MM.1S (cell line): Measurements from ENCODE around the gene NETO1.

ENCODE experiments used
- DNase-seq: peaks from one replicate; pipeline ENCODE4 v3.0.0-alpha.2; 2015
- H2AFZ ChIP-seq: fragments of 300-600 bp; sonication (generic); 2 replicates; pipeline ENCODE4 v1.6.0; 2016; ENCODE audit warnings: antibody characterized with exemption, low read length
- H3F3A ChIP-seq: fragments of 300-600 bp; sonication (generic); 2 replicates; pipeline ENCODE4 v1.6.1; 2016; ENCODE audit warnings: mild to moderate bottlenecking, antibody characterized with exemption, low read length, moderate library complexity, mixed read lengths; ENCODE audit not compliant: insufficient read depth
- H3K27ac ChIP-seq: fragments of 300-600 bp; sonication (generic); 2 replicates; pipeline ENCODE4 v1.5.1; 2016; ENCODE audit warnings: mild to moderate bottlenecking, low read length
- H3K27me3 ChIP-seq: fragments of 300-600 bp; sonication (generic); replicated peaks from 2 replicates; pipeline ENCODE4 v1.6.0; 2016; ENCODE audit warnings: low read length; ENCODE audit not compliant: insufficient read depth
- H3K36me3 ChIP-seq: fragments of 300-600 bp; sonication (generic); replicated peaks from 2 replicates; pipeline ENCODE4 v1.6.1; 2016; ENCODE audit warnings: mild to moderate bottlenecking, low read length, mixed read lengths; ENCODE audit not compliant: insufficient read depth
- H3K4me1 ChIP-seq: fragments of 300-600 bp; sonication (generic); 2 replicates; pipeline ENCODE4 v1.6.1; 2016; ENCODE audit warnings: low read length, mixed read lengths
- H3K4me2 ChIP-seq: fragments of 300-600 bp; sonication (generic); 2 replicates; pipeline ENCODE4 v1.6.0; 2016; ENCODE audit warnings: low read depth, low read length
- H3K4me3 ChIP-seq: fragments of 300-600 bp; sonication (generic); 2 replicates; pipeline ENCODE4 v1.5.1; 2016; ENCODE audit warnings: low read length, mixed read lengths
- H3K79me2 ChIP-seq: fragments of 300-600 bp; sonication (generic); 2 replicates; pipeline ENCODE4 v1.6.1; 2016; ENCODE audit warnings: mixed run types, low read length, mixed read lengths
- H3K9ac ChIP-seq: fragments of 300-600 bp; sonication (generic); 2 replicates; pipeline ENCODE4 v1.6.1; 2016; ENCODE audit warnings: low read length, mixed read lengths
- H3K9me2 ChIP-seq: fragments of 300-600 bp; sonication (generic); replicated peaks from 2 replicates; pipeline ENCODE4 v1.6.1; 2016; ENCODE audit warnings: mild to moderate bottlenecking, low read length, mixed read lengths; ENCODE audit not compliant: insufficient read depth
- H3K9me3 ChIP-seq: fragments of 300-600 bp; sonication (generic); replicated peaks from 2 replicates; pipeline ENCODE4 v1.6.1; 2016; ENCODE audit warnings: mild to moderate bottlenecking, low read length, mixed read lengths; ENCODE audit not compliant: insufficient read depth
- H4K20me1 ChIP-seq: fragments of 300-600 bp; sonication (generic); 2 replicates; pipeline ENCODE4 v1.6.1; 2016; ENCODE audit warnings: mild to moderate bottlenecking, low read length, moderate library complexity, mixed read lengths; ENCODE audit not compliant: insufficient read depth
- CTCF ChIP-seq: fragments of 300-600 bp; sonication (generic); IDR thresholded peaks from 2 replicates; pipeline ENCODE4 v1.5.1; 2016; ENCODE audit warnings: antibody characterized with exemption, low read length, mixed read lengths
- EZH2 ChIP-seq: fragments of 300-600 bp; sonication (generic); optimal IDR thresholded peaks from 2 replicates; pipeline ENCODE3; 2017; ENCODE audit warnings: low read depth, mild to moderate bottlenecking, antibody characterized with exemption, low read length, mixed read lengths
- EZH2phosphoT487 ChIP-seq: fragments of 300-600 bp; sonication (generic); IDR thresholded peaks from 2 replicates; pipeline ENCODE4 v1.6.1; 2018; ENCODE audit warnings: antibody characterized with exemption, low read length

NETO1 gene

GRCh38 chr18:72833471-72833870 is 34.3 kb downstream of the NETO1 start:
- TF ChIP-seq EZH2 (no peak), EZH2phosphoT487 (no peak), CTCF (no peak)
- Histone ChIP-seq H3F3A (no peaks in the 10 kb centered on the region), H3K9me2 (no peaks in the 10 kb centered on the region), H4K20me1 (no peaks in the 10 kb centered on the region), H2AFZ (no peak overlapping the region), H3K9me3 (no peaks in the 10 kb centered on the region), H3K4me1 (no peaks in the 10 kb centered on the region; the same call in 1 of the 2 replicates), H3K4me2 (no peak overlapping the region), H3K27ac (no peak overlapping the region), H3K36me3 (no peaks in the 10 kb centered on the region), H3K79me2 (no peaks in the 10 kb centered on the region), H3K9ac (no peak overlapping the region), H3K27me3 (no peaks in the 10 kb centered on the region), H3K4me3 (no peak overlapping the region)
- no peak for DNase-seq

- Histone ChIP-seq H3K9ac (no peak overlapping the region), H3K79me2 (no peaks in the 10 kb centered on the region), H3K9me2 (no peaks in the 10 kb centered on the region), H3K36me3 (no peaks in the 10 kb centered on the region), H3K4me3 (no peak overlapping the region), H3K4me1 (no peaks in the 10 kb centered on the region; the same call in 1 of the 2 replicates), H3K9me3 (no peaks in the 10 kb centered on the region), H3K4me2 (no peak overlapping the region), H4K20me1 (no peaks in the 10 kb centered on the region), H2AFZ (no peak overlapping the region), H3K27me3 (no peaks in the 10 kb centered on the region), H3K27ac (no peak overlapping the region), H3F3A (no peaks in the 10 kb centered on the region)
- DNase-seq, result peak; percentile 18
- no peak for TF ChIP-seq EZH2phosphoT487
- TF ChIP-seq EZH2, result no peak
- no peak for TF ChIP-seq CTCF
Measured at GRCh38 chr18:72830109-72830508, 37.7 kb downstream of the NETO1 start.

GRCh38 chr18:72828601-72829000 is 39.2 kb downstream of the NETO1 start:
- H3F3A ChIP-seq, result no peaks in the 10 kb centered on the region
- H3K4me1 ChIP-seq, result no peaks in the 10 kb centered on the region; the same call in 1 of the 2 replicates
- no peaks in the 10 kb centered on the region for H4K20me1 ChIP-seq
- H3K27me3 ChIP-seq, result no peaks in the 10 kb centered on the region
- no peak overlapping the region for H3K9ac ChIP-seq
- H3K79me2 ChIP-seq, result no peaks in the 10 kb centered on the region
- H3K9me3 ChIP-seq, result no peaks in the 10 kb centered on the region
- H3K36me3 ChIP-seq, result no peaks in the 10 kb centered on the region
- H3K4me3 ChIP-seq, result no peak overlapping the region
- peak; percentile 36 for DNase-seq
- H2AFZ ChIP-seq, result no peak overlapping the region
- no peaks in the 10 kb centered on the region for H3K9me2 ChIP-seq
- TF ChIP-seq EZH2phosphoT487, result no peak
- TF ChIP-seq EZH2, result no peak
- no peak for TF ChIP-seq CTCF
- no peak overlapping the region for H3K27ac ChIP-seq
- no peak overlapping the region for H3K4me2 ChIP-seq
